Activated CD4-positive, alpha-beta T cell treated with anti-CD3 and anti-CD28 coated beads, Interleukin-2, amount 50 U/mL, for 24 hours (primary cell): ENCODE results near the gene GBA3.

ENCODE experiments used
- DNase-seq, 2 donors: peaks; one replicate each; pipeline ENCODE4 v3.0.0-alpha.2; 2020; ENCODE audit warnings: low read depth in 1 of 2, low spot score in 1 of 2

GBA3 gene

GRCh38 chr4:22692736-22693135 lies at the start of gene GBA3:
GBA3 (plus strand) TSS chr4:22692937.
- DNase-seq: no peak

- DNase-seq: no peak
Measured at GRCh38 chr4:22643952-22644351, 48.8 kb upstream of the GBA3 start.

GRCh38 chr4:22645481-22646182 lies 47.1 kb upstream of the GBA3 start:
- DNase-seq: no peak

- DNase-seq: no peak
Measured at GRCh38 chr4:22648996-22649395, 43.7 kb upstream of the GBA3 start.

GRCh38 chr4:22650771-22651170 lies 42.0 kb upstream of the GBA3 start:
- no peak for DNase-seq

GRCh38 chr4:22653752-22654151 lies 39.0 kb upstream of the GBA3 start:
- DNase-seq: no peak

- no peak for DNase-seq
Measured at GRCh38 chr4:22661443-22661842, 31.3 kb upstream of the GBA3 start.

- no peak for DNase-seq
Measured at GRCh38 chr4:22667332-22667940, 25.3 kb upstream of the GBA3 start.

- no peak for DNase-seq
Measured at GRCh38 chr4:22668301-22668700, 24.4 kb upstream of the GBA3 start.

GRCh38 chr4:22668702-22669101 lies 24.0 kb upstream of the GBA3 start:
- DNase-seq: no peak

GRCh38 chr4:22670956-22671355 lies 21.8 kb upstream of the GBA3 start:
- DNase-seq: no peak

- DNase-seq: no peak
Measured at GRCh38 chr4:22672519-22672918, 20.2 kb upstream of the GBA3 start.

- DNase-seq: no peak
Measured at GRCh38 chr4:22672944-22673343, 19.8 kb upstream of the GBA3 start.

GRCh38 chr4:22674700-22675099 lies 18.0 kb upstream of the GBA3 start:
- no peak for DNase-seq

- DNase-seq: no peak
Measured at GRCh38 chr4:22676063-22676462, 16.7 kb upstream of the GBA3 start.

GRCh38 chr4:22677780-22678179 lies 15.0 kb upstream of the GBA3 start:
- DNase-seq: no peak

GRCh38 chr4:22678940-22679854 lies 13.5 kb upstream of the GBA3 start:
- no peak for DNase-seq

- DNase-seq: no peak
Measured at GRCh38 chr4:22680065-22680642, 12.6 kb upstream of the GBA3 start.

GRCh38 chr4:22683726-22684125 lies 9.0 kb upstream of the GBA3 start:
- no peak for DNase-seq

- no peak for DNase-seq
Measured at GRCh38 chr4:22686141-22686540, 6.6 kb upstream of the GBA3 start.

GRCh38 chr4:22688236-22688635 lies 4.5 kb upstream of the GBA3 start:
- no peak for DNase-seq

GRCh38 chr4:22689428-22689827 lies 3.3 kb upstream of the GBA3 start:
- DNase-seq: no peak
